ENCODE data around the gene KRT76. TPM values are rescaled to one million over a fixed set of nuclear protein-coding genes. Genes with fewer than 3 reads are reported as not detected.

Gene KRT76
- total and polyA plus RNA-seq, 7 donors: not detected

DNA sequence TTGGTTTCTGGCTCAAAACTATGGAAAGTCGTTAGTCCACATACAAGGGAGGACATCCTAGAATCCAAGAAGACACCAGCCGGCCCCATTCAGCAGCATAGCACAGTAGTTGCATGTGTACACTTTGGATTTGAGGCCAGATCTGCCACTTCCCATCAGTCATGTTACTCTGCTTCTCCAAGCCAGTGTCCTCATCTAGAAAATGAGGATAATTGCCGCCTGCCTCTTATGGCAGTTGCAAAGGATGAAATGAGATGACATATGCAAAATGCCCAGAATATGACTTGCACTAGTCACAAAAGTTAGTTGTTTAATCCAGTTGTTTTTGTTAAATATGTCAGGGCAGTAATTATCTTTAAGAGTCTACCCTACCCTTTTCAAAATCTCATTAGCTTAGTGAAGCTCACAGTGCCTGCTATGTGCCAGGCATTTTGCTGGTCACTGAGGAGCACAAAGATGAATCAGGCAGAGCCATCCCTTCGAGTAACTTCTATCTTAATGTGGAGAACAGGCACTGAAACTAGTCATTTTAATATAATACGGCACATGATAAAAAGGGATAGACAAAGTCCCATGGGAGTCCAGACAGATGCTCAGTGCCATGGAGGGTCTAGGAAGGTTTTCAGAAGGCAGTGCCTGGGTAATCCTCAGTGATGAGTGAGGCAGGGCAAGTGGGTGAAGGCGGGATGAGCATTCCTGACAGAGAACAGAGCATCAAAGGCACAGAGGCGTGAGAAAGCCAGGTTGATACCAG, 6.6 kb upstream of the KRT76 start:
- Histone ChIP-seq H3K27me3 (ENCODE audit: insufficient read depth in 3 of 3, low read length in 2 of 3) (peaks cover 1 to 22% (median 9%) of the 10 kb centered on the region in 3 donors), H3K4me3 (no peak overlapping the region), H3K27ac (no peak overlapping the region), H3K4me1 (no peaks in the 10 kb centered on the region), H3K36me3 (ENCODE audit: insufficient read depth in 1 of 2, low read depth in 1 of 2) (no peaks in the 10 kb centered on the region), H3K9me3 (no peaks in the 10 kb centered on the region)
- ATAC-seq (no peak), DNase-seq (no peak)
- intact Hi-C loops (cut with DNase I): no loop called here
- TF ChIP-seq, protein P1, sequence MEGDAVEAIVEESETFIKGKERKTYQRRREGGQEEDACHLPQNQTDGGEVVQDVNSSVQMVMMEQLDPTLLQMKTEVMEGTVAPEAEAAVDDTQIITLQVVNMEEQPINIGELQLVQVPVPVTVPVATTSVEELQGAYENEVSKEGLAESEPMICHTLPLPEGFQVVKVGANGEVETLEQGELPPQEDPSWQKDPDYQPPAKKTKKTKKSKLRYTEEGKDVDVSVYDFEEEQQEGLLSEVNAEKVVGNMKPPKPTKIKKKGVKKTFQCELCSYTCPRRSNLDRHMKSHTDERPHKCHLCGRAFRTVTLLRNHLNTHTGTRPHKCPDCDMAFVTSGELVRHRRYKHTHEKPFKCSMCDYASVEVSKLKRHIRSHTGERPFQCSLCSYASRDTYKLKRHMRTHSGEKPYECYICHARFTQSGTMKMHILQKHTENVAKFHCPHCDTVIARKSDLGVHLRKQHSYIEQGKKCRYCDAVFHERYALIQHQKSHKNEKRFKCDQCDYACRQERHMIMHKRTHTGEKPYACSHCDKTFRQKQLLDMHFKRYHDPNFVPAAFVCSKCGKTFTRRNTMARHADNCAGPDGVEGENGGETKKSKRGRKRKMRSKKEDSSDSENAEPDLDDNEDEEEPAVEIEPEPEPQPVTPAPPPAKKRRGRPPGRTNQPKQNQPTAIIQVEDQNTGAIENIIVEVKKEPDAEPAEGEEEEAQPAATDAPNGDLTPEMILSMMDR (IDR thresholded peaks at IDR 0.05): no peak
- WGBS, 3 donors: 69 to 79% (median 76%) methylated on average over 7 of the region's 7 CpGs

DNA sequence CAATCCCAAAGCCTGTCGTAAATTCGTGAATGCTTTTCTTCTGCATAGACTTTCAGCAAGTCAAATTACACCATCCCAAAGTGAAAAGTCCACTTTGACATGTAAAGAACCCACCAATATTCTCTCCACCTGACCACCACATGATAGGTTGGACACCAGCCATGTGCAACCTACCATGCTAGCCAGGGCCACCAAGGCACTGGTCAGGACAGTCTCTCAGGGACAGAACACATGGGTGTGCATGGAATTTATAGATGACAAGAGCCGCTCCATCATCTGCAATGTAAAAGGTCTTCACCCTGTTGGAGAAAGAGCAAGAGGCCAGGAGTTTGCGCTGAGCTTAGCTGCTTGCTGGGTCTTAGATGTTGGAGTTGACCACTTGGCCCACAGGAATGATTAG, 5.4 kb upstream of the KRT76 start:
- TF ChIP-seq, protein P1 (IDR thresholded peaks at IDR 0.05): no peak
- intact Hi-C loops (cut with DNase I): no loop called here
- ATAC-seq: no peak
- Histone ChIP-seq H3K4me3 (no peak overlapping the region), H3K4me1 (no peaks in the 10 kb centered on the region), H3K9me3 (no peaks in the 10 kb centered on the region), H3K27ac (no peak overlapping the region), H3K36me3 (ENCODE audit: insufficient read depth in 1 of 2, low read depth in 1 of 2) (no peaks in the 10 kb centered on the region), H3K27me3 (ENCODE audit: insufficient read depth in 3 of 3, low read length in 2 of 3) (peaks cover 0 to 20% (median 5%) of the 10 kb centered on the region in 3 donors)
- 93 to 95% (median 93%) methylated on average over 4 of the region's 4 CpGs for WGBS, 3 donors
- DNase-seq: no peak

DNA sequence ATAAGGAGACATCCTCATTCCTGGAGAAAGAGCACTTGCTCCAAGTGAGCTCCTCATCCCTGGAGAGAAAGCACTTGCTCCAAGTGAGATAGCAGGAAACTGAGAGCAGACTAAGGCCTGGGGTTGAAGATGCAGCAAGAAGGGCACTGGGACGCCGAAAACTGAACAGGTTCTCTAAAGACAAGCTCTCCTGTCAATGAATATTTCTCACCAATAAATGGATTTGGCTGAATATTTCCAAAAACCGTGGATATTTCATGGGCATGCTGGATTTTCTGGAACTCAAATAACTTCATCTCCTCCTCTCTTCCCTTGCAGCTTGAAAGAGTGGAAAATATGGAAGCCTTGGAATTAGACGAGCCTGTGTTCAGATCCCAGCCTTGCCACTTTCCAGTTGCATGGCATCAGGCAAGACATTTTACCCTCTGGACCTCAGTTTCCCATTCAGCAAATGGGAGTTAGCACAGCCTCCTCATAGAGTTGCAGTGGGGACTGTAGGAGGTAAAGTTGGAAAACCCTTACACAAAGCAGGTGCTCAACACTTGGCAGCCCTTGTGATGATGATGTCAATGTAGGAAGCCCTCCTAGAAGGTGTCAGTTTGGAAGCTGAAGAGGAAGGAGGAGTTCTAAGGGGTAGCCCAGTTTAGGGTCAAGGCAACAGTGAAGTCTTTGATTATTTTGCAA, 4.4 kb upstream of the KRT76 start:
- Histone ChIP-seq H3K27me3 (ENCODE audit: insufficient read depth in 3 of 3, low read length in 2 of 3) (peaks cover 0 to 20% (median 5%) of the 10 kb centered on the region in 3 donors), H3K9me3 (no peaks in the 10 kb centered on the region), H3K27ac (no peak overlapping the region), H3K36me3 (ENCODE audit: insufficient read depth in 1 of 2, low read depth in 1 of 2) (no peaks in the 10 kb centered on the region), H3K4me3 (no peak overlapping the region), H3K4me1 (no peaks in the 10 kb centered on the region)
- DNase-seq: no peak
- TF ChIP-seq, protein P1 (IDR thresholded peaks at IDR 0.05): no peak
- WGBS, 3 donors: 58 to 72% (median 67%) methylated on average over 4 of the region's 4 CpGs
- intact Hi-C loops (cut with DNase I): no loop called here
- no peak for ATAC-seq

DNA sequence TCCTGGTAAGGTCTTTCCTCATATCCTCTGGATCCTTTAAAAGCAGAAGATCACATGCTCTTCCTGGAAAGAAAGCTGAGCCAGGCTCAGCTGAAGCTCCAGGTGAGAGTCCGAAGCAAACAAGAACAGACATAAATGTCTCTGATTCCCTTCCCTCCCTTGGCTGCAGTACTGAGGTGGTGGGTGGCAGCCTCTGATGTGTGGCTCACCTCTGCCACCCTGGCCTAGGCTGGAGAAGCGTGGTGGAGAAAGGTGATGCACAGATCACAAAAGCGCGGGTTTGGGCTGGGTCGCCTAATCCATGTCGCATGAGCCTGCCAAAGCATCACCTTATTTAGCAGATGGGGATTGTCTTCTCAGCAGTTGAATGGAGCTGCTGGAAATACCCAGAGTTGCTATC, 2.8 kb upstream of the KRT76 start:
- ATAC-seq (no peak), DNase-seq (no peak)
- WGBS, 3 donors: 84 to 88% (median 86%) methylated on average over 6 of the region's 6 CpGs
- intact Hi-C loops (cut with DNase I): no loop called here
- H3K36me3 ChIP-seq (ENCODE audit: insufficient read depth in 1 of 2, low read depth in 1 of 2): no peaks in the 10 kb centered on the region
- peaks cover 0 to 20% (median 4%) of the 10 kb centered on the region in 3 donors for H3K27me3 ChIP-seq (ENCODE audit: insufficient read depth in 3 of 3, low read length in 2 of 3)
- no peaks in the 10 kb centered on the region for H3K4me1 ChIP-seq
- H3K27ac ChIP-seq: no peak overlapping the region
- no peaks in the 10 kb centered on the region for H3K9me3 ChIP-seq
- TF ChIP-seq, protein P1 (IDR thresholded peaks at IDR 0.05): no peak
- H3K4me3 ChIP-seq: no peak overlapping the region
